Dedifferentiated amniotic fluid mesenchymal stem cell (primary cell): ENCODE data around the gene FGF12.
A peak's percentile ranks its signal among the peaks of the same experiment; 100 is the strongest.
"Not testable (repeated sequence)": the region's sequence is repeated elsewhere in the genome, so short reads cannot be mapped to it uniquely, and the experiment has no call there.

Experiments used
- DNase-seq: peaks from one replicate; pipeline ENCODE4 v3.0.0-alpha.2; 2016; ENCODE audit errors: extremely low spot score

Gene FGF12

DNA sequence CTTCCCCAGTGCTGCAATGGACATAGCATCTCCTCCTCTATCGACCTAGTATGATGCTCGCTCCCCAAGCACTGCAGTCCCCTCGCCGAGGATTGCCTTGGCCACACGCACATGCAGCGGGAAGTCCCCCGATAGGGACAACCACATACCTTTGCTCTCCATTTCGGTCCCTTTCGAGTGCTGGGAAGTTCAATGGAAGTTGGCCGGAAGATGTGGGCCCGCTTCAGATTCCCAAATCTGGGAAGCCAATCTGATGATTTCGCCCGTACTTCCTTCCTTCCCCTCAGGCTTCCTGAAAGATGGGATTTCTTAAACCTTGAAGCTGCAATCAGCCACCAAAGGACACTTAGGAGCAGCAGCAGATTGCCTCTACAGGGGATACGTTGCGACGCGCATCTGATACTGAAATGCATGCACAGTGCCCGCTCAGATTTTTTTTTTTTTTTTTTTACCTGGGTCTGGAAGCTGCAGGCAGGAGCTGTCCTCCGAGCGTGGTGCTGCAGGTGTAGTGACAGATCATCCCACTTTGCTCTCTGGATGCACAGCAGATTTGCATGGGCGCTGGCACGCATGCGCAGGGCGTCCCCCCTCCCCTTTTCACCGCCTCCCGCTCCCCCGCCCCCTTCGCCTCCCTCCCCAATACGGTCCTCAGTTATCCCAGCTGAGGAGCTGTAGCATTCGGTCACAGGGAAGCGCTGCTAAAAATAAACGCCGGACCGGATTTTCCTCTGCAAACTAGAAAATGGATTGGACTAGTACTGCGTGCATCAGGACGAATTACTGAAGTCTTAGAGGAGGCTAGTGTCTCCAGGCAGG lies at the start of gene FGF12:
TSS of gene FGF12 (minus strand) at position 510 of the 816 bp plus-strand sequence.
- DNase-seq, result no peak

DNA sequence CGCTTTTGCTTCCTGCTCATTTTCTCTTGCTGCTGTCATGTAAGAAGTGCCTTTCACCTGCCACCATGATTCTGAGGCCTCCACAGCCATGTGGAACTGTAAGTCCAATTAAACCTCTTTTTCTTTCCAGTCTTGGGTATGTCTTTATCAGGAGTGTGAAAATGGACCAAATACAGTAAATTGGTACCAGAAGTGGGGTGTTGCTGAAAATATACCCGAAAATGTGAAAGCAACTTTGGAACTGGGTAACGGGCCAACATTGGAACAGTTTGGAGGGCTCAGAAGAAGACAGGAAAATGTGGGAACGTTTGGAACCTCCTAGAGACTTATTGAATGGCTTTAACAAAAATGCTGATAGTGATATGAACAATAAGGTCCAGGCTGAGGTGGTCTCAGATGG lies 47.0 kb upstream of the FGF12 start:
- DNase-seq, result not testable (repeated sequence)

DNA sequence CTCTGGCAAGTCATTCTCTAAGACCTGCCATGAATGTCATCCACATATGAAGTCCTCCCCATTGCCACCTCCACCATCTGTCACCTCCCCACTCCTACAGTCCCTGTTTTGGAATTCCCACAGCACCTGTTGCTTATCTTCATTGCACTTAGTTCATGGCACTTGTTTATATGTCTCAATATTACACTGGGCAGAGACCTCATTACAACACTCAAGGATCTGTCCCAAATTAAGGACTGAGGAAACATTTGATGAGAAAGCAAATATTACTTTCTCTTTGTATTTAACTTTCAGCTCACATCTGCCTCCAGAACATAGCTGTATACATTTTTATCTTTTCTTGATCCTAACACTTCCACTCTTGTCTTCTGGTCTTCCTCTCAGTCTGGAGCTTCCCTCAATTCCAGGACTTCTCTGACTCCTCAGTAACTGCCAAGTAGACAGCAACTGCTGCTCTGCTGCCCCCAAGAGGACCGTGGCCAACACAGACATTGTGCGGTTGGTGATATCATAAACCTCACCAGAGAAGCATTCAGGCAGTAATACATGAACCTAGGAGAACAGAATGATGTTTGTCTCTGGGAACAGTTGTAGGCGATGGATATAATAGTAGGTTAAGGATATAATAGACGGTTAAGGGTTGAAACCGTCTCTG lies 45.0 kb upstream of the FGF12 start:
- peak; percentile 29 for DNase-seq

DNA sequence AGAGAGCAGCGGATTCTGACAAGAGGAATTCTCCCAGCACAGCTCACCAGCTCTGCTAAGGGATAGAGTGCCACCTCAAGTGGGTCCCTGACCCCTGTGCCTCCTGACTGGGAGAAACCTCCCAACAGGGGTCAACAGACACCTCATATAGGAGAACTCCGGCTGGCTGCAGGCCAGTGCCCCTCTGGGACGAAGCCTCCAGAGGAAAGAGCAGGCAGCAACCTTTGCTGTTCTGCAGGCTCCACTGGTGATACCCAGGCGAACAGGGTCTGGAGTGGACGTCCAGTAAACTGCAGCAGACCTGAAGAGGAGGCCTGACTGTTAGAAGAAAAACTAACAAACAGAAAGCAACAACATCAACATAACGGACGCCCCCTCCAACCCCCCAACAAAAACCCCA lies 31.3 kb upstream of the FGF12 start:
- no peak for DNase-seq

DNA sequence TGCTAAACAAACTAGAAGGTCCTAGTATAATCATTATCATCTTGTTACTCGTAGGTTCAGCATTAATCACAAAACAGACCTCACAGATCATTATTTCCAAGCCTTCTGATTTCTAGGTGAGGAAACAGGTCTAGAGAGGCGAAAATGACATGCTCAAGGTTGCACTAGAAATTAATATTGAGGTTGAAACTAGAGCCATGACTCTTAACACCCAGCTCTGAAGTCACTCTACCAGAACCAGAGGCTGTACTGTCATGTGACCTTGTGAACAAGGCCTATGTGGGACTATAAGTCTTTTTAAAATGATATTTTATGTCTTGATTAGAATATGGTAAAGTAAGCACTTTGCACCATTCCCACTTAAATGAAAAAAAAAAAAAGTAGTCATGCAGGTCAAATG lies 23.8 kb upstream of the FGF12 start:
- DNase-seq, result no peak

DNA sequence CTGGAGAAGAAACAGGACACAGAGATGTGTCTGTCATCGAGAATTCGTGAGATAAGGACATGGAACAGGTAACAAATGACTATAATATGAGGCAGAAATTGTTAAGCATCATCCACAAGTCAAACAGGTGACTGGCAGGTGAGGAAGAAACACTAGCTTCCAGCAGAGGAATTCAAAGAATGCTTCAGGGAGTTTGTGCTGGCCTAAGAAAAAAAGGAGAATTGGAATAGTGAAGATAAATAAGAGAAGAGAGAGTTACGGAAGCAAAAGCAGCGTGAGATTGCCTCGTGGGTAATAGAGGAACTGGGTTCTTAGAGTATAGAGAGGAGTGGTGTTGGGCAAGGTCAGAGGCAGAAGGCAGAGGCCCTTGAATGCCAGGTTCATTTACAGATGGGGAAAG lies 22.9 kb upstream of the FGF12 start:
- DNase-seq, result no peak

DNA sequence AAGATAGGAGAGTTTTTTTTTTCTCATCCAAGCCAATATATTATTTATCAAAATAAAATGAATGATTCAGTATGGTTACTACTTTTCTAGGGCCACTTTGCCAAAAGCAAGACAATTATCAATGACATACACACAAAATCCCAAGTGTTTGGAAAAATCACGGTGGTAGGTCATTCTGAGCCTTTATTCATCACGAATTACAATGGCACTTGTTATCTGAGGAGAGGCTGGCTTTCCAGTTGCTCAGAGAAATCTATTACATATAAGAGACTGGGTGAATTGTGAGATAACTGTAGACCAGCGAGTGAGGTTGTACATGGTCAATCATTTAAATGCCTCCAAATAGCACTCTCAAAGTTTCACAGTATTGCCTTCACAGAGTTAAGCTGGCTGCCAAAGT lies 20.4 kb upstream of the FGF12 start:
- DNase-seq, result no peak

DNA sequence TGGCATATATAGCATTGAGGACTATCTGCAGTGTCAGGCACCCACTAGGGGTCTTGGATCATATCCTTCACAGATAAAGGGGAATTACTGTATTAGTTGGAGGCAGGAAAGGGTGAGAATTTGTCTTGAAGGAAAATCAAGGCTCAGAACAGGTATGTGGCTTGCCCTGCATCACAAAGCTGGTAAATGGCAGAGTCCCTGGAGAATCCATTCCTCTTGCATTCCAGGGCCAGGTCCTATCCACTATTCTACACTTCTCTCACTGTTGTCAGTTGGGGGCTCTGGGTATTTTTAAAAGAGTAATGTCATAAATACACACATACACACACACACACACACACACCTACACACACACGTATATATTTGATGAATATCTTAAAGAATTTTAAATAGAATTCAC lies 19.8 kb upstream of the FGF12 start:
- no peak for DNase-seq

DNA sequence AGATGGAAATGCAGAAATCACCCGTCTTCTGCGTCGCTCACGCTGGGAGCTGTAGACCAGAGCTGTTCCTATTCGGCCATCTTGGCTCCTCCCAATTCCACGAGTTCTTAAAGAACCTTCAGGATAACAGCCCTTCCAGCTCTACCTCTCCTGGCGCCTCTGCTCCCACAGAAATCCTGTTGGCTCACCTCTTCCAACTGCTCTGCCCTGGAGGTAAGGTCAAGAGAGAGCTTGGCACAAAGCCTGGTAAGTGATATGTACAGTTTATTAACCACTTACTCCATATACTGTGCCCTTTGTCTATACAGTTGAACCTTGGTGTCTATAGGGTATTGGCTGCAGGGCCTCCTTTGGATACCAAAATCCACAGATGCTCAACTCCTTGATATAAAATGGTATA lies 17.8 kb upstream of the FGF12 start:
- no peak for DNase-seq

DNA sequence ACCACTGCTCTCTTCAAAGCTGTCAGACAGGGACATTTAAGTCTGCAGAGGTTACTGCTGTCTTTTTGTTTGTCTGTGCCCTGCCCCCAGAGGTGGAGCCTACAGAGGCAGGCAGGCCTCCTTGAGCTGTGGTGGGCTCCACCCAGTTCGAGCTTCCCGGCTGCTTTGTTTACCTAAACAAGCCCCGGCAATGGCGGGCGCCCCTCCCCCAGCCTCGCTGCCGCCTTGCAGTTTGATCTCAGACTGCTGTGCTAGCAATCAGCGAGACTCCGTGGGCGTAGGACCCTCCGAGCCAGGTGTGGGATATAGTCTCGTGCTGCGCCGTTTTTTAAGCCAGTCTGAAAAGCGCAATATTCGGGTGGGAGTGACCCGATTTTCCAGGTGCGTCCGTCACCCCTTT lies 17.3 kb upstream of the FGF12 start:
- DNase-seq, result not testable (repeated sequence)

DNA sequence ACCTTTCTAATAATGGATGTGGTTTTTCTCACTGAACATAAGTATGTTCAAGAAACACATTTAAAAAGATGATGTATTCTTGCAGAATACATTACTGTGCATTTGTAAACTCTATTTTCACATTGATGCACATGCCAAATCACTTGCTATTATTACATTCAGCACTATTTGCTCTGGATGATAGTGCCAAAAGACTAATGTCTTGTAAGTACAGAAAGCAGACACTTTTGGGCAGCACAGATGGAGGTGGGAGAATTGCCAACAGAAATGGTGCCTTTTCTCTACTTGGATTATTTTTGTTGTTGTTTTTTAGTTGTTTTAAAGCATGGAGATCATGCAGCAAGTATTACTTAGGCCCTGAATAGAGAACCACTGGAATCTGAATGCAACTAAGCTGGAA lies 10.2 kb upstream of the FGF12 start:
- no peak for DNase-seq

DNA sequence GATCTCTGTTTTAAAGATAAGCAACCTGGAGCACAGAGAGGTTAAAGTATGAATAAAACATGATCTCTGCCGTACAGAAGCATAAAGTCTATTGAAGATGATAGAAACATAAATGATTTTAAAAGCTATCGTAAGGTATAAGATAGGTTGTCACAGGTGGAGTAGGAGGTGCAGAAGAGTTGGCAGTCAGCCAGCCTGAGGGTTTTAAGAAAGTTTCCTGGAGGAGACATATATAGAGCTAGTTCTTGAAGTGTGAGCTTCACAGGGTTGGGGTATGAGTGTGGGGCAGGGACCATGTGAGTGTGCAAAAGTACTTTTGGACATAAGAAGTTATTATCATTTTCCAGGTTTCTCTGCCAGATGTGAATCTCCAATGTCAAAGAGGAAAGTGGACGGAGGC lies 3.9 kb upstream of the FGF12 start:
- DNase-seq, result no peak

DNA sequence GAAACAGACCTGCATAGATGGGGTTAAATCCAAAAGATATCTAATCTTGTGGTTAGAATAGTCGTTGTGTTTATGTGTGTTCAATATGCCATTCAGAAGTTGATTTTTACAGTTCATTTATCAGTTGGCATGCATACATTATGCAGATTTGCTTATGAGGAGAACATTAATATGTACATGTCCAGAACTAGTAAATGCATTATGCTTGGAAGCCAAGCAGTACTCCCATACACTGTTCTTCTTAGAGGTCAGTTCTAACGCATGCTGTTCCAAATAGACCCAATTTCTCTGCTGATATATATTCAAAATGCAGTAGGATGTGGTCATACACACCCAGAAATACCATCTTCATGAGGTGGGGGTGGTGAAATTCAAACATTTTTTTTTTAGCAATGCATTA lies 956 bp downstream of the FGF12 start:
- DNase-seq, result no peak

DNA sequence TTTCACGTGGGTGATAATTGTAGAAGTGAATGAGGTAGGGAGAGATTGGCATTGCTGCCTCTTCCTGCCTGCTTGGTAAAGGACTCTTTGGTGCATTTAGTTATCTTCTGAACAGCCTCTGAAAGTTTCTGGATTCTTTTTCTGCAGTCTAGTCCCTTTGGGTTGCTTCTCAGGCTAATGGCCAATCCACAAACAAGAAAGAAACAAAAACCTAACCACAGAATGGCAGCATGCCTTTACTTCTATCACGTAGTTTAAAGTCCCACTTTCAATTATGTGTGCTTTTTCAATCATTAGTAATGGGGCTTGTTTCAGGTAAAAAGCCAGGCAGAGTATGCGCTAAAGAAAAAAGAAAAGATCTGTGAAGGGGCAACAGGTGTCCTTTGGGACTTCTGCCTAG lies 7.4 kb downstream of the FGF12 start:
- no peak for DNase-seq

DNA sequence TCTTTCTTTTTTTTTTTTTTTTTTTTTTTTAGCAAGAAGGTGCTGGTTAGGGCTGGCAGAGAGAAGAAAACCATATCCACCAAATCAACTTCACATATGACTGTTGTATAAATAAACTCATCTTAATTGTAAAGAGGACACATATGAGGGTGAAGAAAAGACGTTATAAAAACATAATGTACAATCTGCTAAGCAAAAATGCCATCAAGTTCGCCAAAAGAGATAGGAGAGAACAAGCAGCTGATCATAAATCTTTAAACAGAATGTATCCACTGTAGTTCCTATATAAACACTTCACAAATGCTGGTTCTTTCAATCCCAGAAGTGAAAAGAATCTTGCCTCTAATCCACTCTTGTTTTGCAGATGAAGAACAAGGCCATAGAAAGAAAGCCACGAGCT lies 9.2 kb downstream of the FGF12 start:
- no peak for DNase-seq

DNA sequence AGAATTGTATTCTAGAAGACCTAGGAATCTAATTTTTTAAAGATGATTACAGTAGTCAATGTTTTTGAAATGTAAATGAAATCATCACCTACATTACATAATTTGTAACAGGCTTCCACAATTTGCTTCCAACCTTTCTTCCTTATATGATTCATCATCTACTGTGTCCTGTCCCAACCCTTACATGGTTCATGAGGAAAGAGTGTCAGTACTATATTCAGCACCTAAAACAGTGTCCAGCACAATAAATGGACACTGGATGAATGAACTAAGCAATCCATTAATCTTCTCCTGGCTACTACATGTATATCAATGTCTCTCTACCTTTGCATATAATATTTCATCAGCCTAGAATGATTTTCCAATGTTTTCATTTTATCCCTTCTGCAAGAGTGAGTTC lies 12.2 kb downstream of the FGF12 start:
- no peak for DNase-seq

DNA sequence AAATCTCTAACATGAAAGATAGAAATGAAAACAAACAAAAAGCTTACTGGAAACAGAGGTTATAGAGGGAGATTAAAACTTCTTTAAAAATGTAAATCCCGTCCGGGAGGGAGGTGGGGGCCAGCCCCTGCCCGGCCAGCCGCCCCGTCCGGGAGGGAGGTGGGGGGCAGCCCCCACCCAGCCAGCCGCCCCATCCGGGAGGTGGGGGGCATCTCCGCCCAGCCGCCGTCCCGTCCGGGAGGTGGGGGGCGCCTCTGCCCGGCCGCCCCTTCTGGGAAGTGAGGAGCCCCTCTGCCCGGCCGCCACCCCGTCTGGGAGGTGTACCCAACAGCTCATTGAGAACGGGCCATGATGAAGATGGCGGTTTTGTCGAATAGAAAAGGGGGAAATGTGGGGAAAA lies 16.2 kb downstream of the FGF12 start:
- not testable (repeated sequence) for DNase-seq

DNA sequence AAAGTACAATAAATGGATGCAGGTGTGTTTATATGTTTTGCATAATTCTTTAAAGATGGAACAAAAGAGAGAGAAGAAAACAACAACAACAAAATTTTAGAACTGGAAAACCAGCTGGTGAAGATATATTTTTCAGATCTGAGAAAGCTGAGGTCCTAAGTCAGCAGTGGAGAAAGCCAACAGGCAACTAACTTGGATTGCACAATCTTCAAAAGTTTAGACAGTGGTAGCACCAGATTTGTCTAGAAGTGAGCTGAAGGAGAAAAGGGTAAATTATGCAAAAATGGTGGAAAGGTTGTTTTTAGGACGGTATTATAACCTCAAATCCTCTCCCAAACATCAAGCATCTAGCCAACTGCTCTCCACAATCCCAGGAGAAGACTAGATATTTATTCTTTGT lies 17.0 kb downstream of the FGF12 start:
- no peak for DNase-seq

DNA sequence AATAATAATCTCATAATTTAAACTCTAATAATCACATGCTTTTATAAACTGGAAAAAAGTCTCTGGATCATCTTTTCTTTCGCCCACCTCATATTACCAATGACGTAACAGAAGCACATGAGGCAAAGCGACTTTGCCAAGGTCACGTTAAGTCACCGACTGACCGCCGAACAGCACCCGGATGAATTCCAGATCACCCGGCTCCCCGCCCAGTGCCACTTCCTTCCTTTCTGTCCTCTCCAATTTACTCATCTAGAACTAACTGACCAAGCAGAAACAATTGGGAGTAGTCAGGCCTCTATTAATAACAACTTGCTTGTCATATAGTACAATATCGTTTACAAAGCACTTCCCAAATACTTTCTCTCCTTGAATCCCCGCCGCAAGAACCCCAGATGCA lies 21.1 kb downstream of the FGF12 start:
- DNase-seq, result no peak

DNA sequence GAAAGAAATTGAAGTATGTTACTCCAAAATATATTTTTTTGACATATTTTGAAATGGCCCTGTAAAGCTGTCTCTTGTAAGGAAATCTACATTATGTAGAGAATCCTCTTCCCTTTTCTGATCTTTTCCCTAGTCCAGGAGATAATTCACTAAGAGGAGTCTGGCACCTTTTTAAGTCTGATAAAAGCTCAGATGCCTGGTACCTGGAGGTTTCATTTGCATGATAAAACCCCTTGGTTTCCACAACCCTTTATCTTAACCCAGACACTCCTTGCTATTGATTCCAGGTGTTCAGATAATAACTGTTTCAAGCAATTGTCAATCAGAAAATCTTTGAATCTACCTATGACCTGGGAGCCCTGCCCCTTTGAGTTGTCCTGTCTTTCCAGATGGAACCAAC lies 26.5 kb downstream of the FGF12 start:
- no peak for DNase-seq

DNA sequence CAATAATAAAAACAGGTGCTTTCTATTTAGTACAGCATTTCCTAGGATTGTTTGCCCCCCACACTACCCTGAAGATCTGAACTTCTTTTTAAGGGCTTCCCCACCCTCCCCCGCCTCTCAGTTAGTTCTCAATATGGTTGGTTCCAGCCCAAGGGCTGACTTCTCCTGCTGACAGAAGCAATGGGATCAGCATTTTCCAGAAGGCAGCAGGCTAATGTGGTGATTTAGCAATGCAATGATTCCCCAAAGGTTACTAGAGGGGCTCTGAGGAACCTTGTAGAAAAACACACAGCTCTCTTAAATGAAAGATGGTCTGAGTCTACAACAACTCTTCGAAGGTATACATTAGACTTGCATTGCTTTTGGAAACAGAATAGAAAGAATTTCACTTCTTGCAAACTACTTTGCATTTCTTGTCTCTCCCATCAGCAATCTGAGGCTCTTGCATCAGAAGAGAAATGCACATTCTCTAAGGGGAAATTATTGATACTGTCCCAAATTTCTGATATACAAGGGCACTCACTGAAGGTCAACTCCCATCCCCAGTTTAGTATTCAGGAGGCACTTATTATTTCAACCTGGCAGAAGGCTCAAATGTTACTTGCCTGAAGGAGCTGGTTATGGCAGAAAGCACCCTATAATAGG lies 30.3 kb downstream of the FGF12 start:
- DNase-seq, result no peak

DNA sequence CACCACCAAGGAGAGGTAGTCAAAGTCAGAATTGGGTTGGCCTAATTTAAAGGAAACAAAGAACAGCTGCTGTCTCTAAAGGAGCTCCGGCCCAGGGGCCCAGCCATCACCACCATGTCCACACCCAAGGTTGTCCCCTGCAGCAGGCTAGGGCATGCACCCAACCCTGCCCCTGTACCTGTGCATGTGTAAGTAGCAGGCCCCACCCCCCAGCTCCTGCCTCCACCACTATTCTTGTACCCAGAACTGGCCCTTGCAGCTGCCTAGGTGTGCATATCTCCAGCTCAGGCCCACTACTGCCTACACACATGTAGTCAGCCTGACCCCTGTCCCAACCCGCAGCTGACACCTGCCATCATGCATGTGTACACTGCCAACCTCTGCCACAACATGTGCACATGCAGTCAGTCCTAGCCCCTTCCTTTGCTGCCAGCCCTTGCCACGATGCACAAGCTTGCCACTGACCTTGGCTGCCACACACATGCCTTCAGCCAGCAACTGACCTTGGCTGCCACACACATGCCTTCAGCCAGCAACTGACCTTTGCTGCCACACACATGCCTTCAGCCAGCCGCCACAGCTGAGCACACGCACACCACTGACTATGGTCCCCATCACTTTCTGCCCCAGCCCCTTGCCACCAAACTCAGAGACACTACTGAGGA lies 39.7 kb downstream of the FGF12 start:
- no peak for DNase-seq

DNA sequence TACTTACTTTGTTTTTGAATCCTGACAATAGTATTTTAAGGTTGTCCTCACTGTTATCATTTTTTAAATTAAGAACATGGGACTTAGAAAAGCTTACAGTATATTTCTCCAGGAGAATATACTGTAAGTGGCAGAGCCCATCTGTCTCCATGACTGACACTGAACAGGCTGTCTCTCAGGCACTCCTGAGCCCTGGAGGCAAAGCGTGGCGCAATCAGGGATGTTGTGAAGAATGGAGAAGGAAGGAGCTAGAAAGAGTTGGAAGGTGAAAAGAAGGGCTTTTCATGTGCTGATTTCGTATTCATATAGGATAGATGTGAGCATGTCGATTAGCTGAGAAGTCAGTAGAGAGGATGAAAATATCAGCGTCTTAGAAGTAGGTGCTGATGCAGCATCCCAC lies 41.5 kb downstream of the FGF12 start:
- no peak for DNase-seq
